HG02884 (cell line): Measurements from ENCODE around the gene DLEC1.
"Not testable (repeated sequence)": the region's sequence is repeated elsewhere in the genome, so short reads cannot be mapped to it uniquely, and the experiment has no call there.

Experiments
- ATAC-seq: cut with Tn5 transposase; IDR thresholded peaks from one replicate; pipeline ENCODE4 v1.9.1; 2021; ENCODE audit warnings: mild to moderate bottlenecking, moderate library complexity; ENCODE audit not compliant: unreplicated experiment

DLEC1 gene

DNA sequence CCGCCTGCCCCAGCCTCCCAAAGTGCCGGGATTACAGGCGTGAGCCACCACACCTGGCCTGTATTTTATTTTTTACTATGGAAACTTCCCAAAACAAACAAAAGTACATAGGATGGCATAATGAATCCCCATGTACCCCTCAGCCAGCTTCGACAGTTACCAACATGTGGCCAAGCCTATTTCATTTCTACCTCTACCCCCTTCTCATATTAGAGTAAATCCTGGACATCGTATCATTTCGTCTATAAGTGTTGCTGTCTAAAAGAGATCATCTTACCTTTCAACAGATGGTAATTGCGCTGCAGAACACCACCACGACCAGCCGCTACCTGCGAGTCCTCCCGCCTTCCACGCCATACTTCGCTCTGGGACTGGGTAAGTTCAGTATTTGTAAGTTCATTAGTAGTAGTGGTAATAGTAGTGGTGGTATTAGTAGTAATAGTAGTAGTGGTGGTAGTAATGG lies 44.9 kb downstream of the DLEC1 start:
- no peak for ATAC-seq

GRCh38 chr3:38084334-38085310 lies 45.6 kb downstream of the DLEC1 start:
- no peak for ATAC-seq

DNA sequence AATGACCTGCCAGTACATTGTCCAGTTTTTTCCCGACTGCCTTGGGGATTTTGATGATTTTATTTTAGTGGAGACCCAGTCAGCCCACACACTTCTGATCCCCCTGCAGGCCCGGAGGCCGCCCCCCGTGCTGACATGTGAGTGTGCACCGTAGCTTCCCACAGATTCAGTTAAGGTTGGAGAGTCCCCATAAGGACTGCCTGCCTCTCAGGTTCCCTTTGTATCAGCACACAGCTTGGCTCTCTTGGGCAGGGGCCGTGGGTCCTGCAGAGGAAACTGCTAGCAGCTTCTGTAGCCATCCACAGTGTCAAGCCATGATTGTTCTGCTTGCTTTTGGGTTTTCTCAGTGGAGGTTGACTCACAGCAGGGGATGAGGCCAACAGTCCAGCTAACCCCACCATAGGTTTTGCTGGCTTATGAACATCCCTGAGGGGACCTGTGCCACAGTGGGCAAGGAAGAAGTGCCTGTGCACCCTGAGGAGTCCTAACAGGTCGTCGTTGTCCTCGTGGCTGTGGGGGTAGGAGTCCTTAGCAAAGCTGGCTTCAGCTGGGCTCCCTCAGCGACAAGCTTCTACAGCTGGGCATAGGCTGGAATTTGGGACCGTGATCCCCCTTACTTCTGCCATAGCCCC lies 46.4 kb downstream of the DLEC1 start:
- ATAC-seq: no peak

GRCh38 chr3:38085943-38086324 lies 46.9 kb downstream of the DLEC1 start:
- no peak for ATAC-seq

DNA sequence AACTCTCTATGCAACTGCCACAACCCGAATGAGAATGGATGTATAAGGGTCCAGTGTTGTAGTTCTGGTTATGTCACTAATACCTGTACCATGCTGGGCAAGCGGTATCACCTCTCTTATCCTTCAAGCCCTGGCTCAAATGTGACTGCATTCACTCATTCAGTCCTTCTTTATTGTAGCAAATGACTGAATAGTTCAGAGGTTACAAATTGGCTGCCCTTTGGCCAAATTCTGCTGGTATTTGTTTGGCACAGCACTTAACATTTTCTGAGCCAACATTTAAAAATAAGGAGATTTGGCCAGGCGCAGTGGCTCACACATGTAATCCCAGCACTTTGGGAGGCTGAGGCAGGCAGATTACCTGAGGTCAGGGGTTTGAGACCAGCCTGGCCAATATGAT lies 47.5 kb downstream of the DLEC1 start:
- ATAC-seq: no peak

DNA sequence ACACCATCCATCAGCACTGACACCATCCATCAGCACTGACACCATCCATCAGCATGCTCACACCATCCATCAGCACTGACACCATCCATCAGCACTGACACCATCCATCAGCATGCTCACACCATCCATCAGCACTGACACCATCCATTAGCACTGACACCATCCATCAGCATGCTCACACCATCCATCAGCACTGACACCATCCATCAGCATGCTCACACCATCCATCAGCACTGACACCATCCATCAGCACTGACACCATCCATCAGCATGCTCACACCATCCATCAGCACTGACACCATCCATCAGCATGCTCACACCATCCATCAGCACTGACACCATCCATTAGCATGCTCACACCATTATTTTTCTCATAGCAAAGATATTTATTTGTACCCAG lies 48.3 kb downstream of the DLEC1 start:
- ATAC-seq: not testable (repeated sequence)

DNA sequence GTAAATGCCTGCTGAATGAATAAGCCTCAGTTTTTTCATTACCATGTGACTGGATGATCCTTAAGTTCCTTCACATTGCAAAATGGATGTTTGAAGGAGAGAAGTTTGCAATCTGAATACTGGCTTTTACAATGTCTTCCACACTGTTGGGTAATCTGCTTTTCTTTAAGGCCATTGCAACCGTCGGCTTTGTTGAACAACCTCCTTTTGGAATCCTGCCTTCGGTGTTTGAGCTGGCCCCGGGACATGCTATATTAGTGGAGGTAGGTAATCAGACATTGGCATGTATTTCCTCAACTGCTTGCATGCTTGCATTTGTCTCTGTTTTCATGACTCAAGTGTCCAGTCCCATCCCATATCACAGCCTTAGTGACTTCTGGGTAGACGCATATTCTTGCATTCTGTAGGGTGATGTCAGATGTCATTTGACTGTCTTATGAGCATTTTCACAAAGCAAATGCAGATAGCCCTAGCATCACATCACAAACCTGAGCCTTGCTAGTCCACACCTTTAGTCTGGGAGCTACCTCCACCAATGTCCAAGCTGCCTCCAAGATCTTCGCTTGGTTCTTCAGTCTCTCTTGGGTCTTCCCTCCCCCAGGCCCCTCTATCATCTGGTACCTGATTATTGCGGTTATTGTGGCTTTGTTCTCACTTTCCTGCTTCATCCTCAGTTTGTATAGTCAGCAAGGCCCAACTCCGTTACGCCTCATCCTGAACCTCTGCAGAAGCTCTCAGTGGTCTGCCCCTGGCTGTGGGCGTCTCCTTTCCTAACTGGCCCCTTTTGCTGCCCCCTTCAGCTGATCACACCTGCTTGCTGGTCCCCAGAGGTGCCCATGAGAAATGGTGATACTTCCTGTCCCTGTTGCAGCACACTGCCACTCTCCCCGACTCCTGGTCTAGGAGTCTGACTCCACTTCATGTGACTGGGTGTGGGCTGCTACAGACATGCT lies 49.4 kb downstream of the DLEC1 start:
- no peak for ATAC-seq

GRCh38 chr3:38089163-38089562 lies 50.2 kb downstream of the DLEC1 start:
- ATAC-seq: no peak

DNA sequence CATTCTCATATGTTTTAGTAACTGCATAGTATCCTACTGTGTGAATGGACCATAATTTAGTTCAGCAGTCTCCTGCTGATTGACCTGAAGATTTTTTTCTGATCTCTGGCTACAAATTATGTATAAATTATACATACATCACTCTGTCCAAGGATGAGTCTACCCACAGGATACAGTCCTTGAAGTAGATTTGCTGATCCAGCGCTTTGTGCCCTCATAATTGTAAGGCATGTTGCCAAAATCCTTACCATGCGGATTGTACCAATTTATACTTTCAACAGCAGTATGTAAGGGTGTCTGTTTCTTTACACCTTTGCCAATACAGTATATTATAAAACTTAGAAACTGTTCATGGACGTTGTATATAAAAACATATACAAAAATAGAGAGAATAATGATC lies 51.4 kb downstream of the DLEC1 start:
- no peak for ATAC-seq

- ATAC-seq: no peak
Measured at GRCh38 chr3:38094999-38095398, 56.0 kb downstream of the DLEC1 start.

GRCh38 chr3:38095669-38096483 lies 56.9 kb downstream of the DLEC1 start:
- no peak for ATAC-seq

DNA sequence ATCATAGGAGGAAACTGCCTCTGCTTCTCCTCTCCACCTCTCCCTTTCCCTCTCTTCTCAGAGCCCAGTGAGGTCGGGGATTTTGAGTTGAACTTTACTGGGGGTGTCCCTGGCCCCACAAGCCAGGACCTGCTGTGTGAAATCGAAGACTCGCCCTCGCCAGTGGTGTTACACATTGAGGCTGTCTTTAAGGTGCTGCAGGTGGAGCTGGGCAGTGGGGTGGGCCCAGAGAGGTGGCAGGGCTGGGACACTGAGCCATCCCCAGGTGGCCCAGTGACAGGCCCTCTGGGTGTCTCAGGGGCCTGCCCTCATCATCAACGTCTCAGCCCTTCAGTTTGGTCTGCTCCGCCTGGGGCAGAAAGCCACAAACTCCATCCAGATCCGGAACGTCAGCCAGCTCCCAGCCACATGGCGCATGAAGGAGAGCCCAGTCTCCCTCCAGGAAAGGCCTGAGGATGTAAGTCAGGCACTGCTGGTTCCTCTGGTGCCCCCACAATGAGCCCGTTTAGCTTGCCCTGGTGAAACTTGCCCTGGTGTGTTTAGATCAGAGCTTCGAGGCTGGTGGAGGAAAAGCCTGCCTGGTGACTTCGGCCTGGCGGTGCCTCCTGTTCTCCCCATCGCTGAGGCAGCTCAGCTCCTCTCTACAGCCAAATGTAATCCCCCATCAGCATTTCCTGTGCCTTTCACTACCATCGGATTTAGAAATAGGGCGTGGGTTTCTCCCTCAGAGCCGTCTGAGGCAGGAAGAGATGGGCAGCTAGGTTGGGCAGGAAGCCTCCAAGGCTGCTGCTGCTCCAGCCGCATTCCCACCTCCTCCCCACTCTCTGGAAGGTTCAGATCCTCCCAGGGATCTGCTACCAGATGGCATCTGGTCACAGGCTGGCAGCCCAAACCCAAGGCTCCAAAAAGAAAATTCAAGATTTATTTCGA lies 58.7 kb downstream of the DLEC1 start:
- ATAC-seq: no peak

DNA sequence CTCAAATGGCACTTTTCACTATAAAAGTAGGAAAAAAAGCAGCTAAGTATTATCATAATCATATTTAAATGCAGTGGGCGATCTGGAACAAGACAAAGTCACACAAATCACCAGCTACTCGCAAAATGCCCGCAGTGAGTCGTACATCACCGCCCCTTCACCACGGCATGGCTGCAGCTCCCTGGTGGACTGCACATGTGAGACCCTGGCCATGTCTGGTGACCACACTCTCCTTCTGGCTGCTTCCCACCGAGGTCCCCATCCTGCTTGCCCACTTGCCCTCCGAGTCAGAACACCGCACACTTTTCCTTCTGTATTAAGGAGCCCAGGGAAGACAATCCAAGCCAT lies 59.3 kb downstream of the DLEC1 start:
- ATAC-seq: no peak

GRCh38 chr3:38099518-38099917 lies 60.5 kb downstream of the DLEC1 start:
- ATAC-seq: no peak

- no peak for ATAC-seq
Measured at GRCh38 chr3:38100498-38100897, 61.5 kb downstream of the DLEC1 start.

- ATAC-seq: no peak
Measured at GRCh38 chr3:38101811-38102443, 62.9 kb downstream of the DLEC1 start.

- no peak for ATAC-seq
Measured at GRCh38 chr3:38102444-38102814, 63.4 kb downstream of the DLEC1 start.

DNA sequence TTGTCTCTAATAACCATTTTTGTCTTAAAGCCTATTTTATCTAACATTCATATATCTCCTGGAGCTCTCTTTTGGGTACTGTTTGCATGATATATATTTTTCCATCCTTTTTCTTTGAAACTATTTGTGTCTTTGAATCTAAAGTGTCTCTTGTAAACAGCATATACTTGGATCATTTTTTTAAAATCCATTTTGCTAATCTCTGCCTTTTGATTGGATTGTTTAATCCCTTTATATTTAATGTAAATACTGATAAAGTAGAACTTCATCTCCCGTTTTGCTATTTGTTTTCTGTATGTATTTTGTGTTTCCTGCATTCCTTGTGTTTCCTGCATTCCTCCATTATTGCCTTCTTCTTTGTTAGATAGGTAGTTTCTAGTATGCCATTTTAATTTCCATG lies 66.5 kb downstream of the DLEC1 start:
- no peak for ATAC-seq
